T-cell (primary cell): ENCODE data around the gene FBXL16. TPM values are rescaled to one million over a fixed set of nuclear protein-coding genes. Genes with fewer than 3 reads are reported as not detected.

Experiments
- ATAC-seq, 4 experiments: fragments of 200-7000 bp in 3 of 4; fragments of 150-1000 bp in 1 of 4; cut with Tn5 transposase; replicated peaks in 1 of 4; 1 replicate in 3 of 4; 2 replicates in 1 of 4; pipeline ENCODE4 v1.10.0; 2021; ENCODE audit warnings: moderate library complexity in 3 of 4, mild to moderate bottlenecking in 2 of 4, moderate number of reproducible peaks in 1 of 4
- CTCF ChIA-PET, 2 donors: fragments of 300-600 bp; sonication (Branson Sonifier 250); formaldehyde crosslinking; loops; one replicate each; lab custom pipeline; 2022; ENCODE audit warnings: antibody characterized with exemption in 2 of 2; lab: Charles Lee
- POLR2A ChIA-PET, 2 donors: fragments of 300-600 bp; sonication (Branson Sonifier 250); formaldehyde crosslinking; loops; one replicate each; lab custom pipeline; 2022; ENCODE audit warnings: antibody characterized with exemption in 2 of 2; lab: Charles Lee
- DNase-seq, 35 experiments: peaks; one replicate each; pipeline versions ENCODE4 v3.0.0 to v3.0.0-alpha.2; 2013 to 2023
- H3K27ac ChIP-seq: one replicate; pipeline ENCODE4 v1.5.1; 2013; ENCODE audit warnings: low read length
- H3K27me3 ChIP-seq, 2 experiments: replicated peaks in 1 of 2; 1 replicate in 1 of 2; 2 replicates in 1 of 2; pipeline versions ENCODE4 v1.6.1 to v1.7.0; 2013; ENCODE audit warnings: low read length in 1 of 2, mixed read lengths in 1 of 2; ENCODE audit not compliant: control insufficient read depth in 2 of 2, insufficient read depth in 2 of 2; ENCODE audit errors: extremely low read depth in 1 of 2
- H3K36me3 ChIP-seq, 2 donors: 1 replicate in 1 of 2; 2 replicates in 1 of 2; pipeline versions ENCODE4 v1.6.1 to v1.7.0; 2013; ENCODE audit warnings: low read length in 1 of 2; ENCODE audit not compliant: control insufficient read depth in 2 of 2, insufficient read depth in 1 of 2; ENCODE audit errors: extremely low read depth in 1 of 2
- H3K4me1 ChIP-seq, 2 experiments: 1 replicate in 1 of 2; 2 replicates in 1 of 2; pipeline versions ENCODE4 v1.6.1 to v1.7.0; 2013; ENCODE audit warnings: low read length in 2 of 2, mixed read lengths in 1 of 2; ENCODE audit not compliant: insufficient read depth in 2 of 2, control insufficient read depth in 1 of 2; ENCODE audit errors: extremely low read depth in 1 of 2
- H3K4me3 ChIP-seq, 2 donors: 1 replicate in 1 of 2; 2 replicates in 1 of 2; pipeline versions ENCODE4 v1.5.1 to v1.7.0; 2013; ENCODE audit warnings: mild to moderate bottlenecking in 2 of 2, low read length in 1 of 2, moderate library complexity in 1 of 2; ENCODE audit not compliant: control insufficient read depth in 1 of 2; ENCODE audit errors: extremely low read depth in 1 of 2
- H3K9me3 ChIP-seq: 2 replicates; pipeline ENCODE4 v1.7.0; 2013
- H3K27ac Mint-ChIP-seq, 2 donors: one replicate each; pipeline ENCODE4 v1.8.0; 2020 to 2021; ENCODE audit warnings: mild to moderate bottlenecking in 2 of 2, mixed read lengths in 2 of 2
- H3K27me3 Mint-ChIP-seq, 2 donors: one replicate each; pipeline ENCODE4 v1.8.0; 2021 to 2022; ENCODE audit warnings: mixed read lengths in 2 of 2
- H3K36me3 Mint-ChIP-seq: one replicate; pipeline ENCODE4 v1.8.0; 2021; ENCODE audit warnings: mixed read lengths
- H3K4me1 Mint-ChIP-seq, 3 donors: one replicate each; pipeline ENCODE4 v1.8.0; 2020 to 2022; ENCODE audit warnings: mixed read lengths in 3 of 3, mild to moderate bottlenecking in 1 of 3
- H3K4me3 Mint-ChIP-seq, 3 donors: one replicate each; pipeline ENCODE4 v1.8.0; 2020 to 2022; ENCODE audit warnings: mild to moderate bottlenecking in 3 of 3, mixed read lengths in 3 of 3, moderate library complexity in 3 of 3
- H3K9me3 Mint-ChIP-seq, 3 donors: one replicate each; pipeline ENCODE4 v1.8.0; 2020 to 2022; ENCODE audit warnings: mixed read lengths in 3 of 3
- WGBS: methylation state at CpG from one replicate; pipeline ENCODE4 v1.1.5; 2013; ENCODE audit warnings: missing lambda C conversion rate; ENCODE audit not compliant: insufficient coverage; 5-methylcytosine and 5-hydroxymethylcytosine counted together
- total RNA-seq, 35 experiments: library from RNA in 6 of 35; stranded (reverse) in 6 of 35; fragments of 120-200 nt in 1 of 35; gene quantifications; one replicate each; pipeline versions ENCODE4 v1.2.1 to v1.2.4 and lab custom pipeline; 2013 to 2026

Gene FBXL16
- total RNA-seq, 5 donors from 2014 or later (not counting 1 experiment from before 2014, with no cell fraction given): 16.4 to 65.5 (median 50.2) TPM

DNA sequence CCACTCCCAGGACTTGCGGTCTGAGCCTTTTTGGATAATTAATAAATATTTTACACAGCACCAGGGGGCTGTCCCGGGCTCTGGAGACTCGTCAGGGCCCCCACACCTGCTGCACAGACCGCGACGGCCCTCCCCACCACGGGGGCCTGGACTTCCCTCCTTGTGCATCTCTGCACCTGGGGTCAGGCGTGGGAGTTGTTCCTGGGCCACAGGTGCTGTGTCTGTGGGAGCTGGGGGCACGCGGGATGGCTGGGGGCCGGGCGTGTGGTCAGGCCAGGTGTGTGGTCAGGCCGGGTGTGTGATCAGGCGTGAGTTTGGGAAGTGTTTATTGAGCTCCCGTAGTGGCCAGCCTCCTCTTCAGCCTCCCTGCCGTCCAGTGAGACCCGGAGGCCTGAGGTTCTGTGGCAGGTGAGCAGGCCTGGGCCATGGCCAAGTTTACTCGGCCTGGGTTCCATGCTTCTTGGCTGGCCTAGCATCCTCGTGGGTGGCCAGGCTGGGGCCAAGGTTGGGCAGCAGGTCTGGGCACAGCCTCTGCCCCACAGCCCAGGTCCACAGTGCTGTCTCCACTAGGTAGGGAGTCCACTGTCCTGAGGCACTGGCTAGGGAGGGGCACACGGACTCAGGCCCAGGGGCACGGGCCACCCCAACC is 27.3 kb downstream of the FBXL16 start:
- Histone ChIP-seq H3K27ac (no peak overlapping the region), H3K4me1 (peaks cover 0 to 69% of the 10 kb centered on the region in 2 experiments), H3K4me3 (no peak overlapping the region), H3K36me3 (peaks cover 7 to 20% of the 10 kb centered on the region in 2 donors), H3K9me3 (no peaks in the 10 kb centered on the region), H3K27me3 (peaks cover 0 to 25% of the 10 kb centered on the region in 2 experiments)
- DNase-seq (no peak), ATAC-seq (no peak)
- H3K4me1 Mint-ChIP-seq: peaks cover 12 to 41% (median 40%) of the 10 kb centered on the region in 3 donors
- WGBS: 83% methylated on average over 10 of the region's 21 CpGs
- peak overlapping the region in 1 of 3 donors; percentile 77 for H3K4me3 Mint-ChIP-seq
- ChIA-PET POLR2A (interaction anchor here in 1 of 2 donors (0.6 kb wide), 1 partner anchor 293 kb away, joined by 4 read pairs; no protein-coding TSS in a partner anchor), CTCF (no interaction called here)
- H3K9me3 Mint-ChIP-seq: no peaks in the 10 kb centered on the region
- peaks cover 4% of the 10 kb centered on the region for H3K36me3 Mint-ChIP-seq
- no peak overlapping the region for H3K27ac Mint-ChIP-seq
- H3K27me3 Mint-ChIP-seq: peaks cover 0 to 6% of the 10 kb centered on the region in 2 donors

DNA sequence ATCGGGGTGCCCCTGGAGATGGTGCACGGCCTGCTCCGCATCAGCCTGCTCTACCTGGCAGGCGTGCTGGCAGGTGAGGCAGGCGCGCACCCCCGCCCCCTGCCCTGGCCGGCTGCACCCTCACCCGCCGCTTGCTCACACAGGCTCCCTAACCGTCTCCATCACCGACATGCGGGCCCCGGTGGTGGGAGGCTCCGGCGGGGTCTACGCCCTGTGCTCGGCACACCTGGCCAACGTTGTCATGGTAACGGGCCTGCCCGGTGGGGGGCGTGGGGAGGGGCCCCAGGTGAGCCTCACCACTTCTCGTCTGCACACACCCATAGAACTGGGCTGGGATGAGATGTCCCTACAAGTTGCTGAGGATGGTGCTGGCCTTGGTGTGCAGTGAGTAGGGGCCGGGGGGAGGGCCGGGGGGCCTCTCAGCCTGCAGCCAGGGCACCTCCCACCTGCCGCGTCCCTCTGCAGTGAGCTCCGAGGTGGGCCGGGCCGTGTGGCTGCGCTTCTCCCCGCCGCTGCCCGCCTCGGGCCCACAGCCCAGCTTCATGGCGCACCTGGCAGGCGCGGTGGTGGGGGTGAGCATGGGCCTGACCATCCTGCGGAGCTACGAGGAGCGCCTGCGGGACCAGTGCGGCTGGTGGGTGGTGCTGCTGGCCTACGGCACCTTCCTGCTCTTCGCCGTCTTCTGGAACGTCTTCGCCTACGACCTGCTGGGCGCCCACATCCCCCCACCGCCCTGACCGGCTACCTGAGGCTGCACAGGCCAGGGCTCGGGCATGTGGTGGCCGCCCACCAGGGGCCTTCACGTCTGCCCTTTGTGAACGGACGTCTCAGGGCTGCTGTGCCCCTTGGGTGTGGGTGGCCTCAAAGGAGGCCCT is 28.0 kb downstream of the FBXL16 start:
- ChIA-PET CTCF (no interaction called here), POLR2A (no interaction called here)
- peaks cover 0 to 61% of the 10 kb centered on the region in 2 experiments for H3K4me1 ChIP-seq
- peaks cover 0 to 25% of the 10 kb centered on the region in 2 experiments for H3K27me3 ChIP-seq
- H3K9me3 ChIP-seq: no peaks in the 10 kb centered on the region
- peaks cover 14 to 16% of the 10 kb centered on the region in 2 donors for H3K36me3 ChIP-seq
- no peak overlapping the region for H3K4me3 ChIP-seq
- Mint-ChIP-seq H3K4me1 (peaks cover 11 to 35% (median 35%) of the 10 kb centered on the region in 3 donors), H3K9me3 (no peaks in the 10 kb centered on the region), H3K4me3 (peak overlapping the region in 1 of 3 donors; percentile 45), H3K27me3 (peaks cover 0 to 6% of the 10 kb centered on the region in 2 donors), H3K27ac (no peak overlapping the region), H3K36me3 (peaks cover 7% of the 10 kb centered on the region)
- DNase-seq: no peak
- H3K27ac ChIP-seq: no peak overlapping the region
- ATAC-seq: no peak
- 79% methylated on average over 43 of the region's 57 CpGs for WGBS

DNA sequence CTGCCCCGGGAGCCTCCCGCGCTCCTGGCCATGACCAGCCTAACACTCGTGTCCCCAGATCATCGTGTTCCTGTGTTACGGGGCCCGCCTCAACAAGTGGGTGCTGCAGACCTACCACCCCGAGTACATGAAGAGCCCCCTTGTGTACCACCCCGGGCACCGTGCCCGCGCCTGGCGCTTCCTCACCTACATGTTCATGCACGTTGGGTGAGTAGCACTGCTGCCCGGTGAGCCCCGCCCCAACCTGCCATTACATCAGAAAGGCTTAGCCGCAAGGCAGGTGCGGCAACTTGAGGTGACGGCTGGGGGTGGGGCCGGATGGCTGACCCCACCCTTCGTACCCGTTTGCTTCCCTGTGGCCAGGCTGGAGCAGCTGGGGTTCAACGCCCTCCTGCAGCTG is 28.7 kb downstream of the FBXL16 start:
- Mint-ChIP-seq H3K4me3 (peak overlapping the region in 2 of 3 donors; percentile 6 to 45), H3K4me1 (peaks cover 7 to 31% (median 30%) of the 10 kb centered on the region in 3 donors), H3K9me3 (no peaks in the 10 kb centered on the region), H3K27ac (no peak overlapping the region), H3K36me3 (peaks cover 4% of the 10 kb centered on the region), H3K27me3 (peaks cover 0 to 6% of the 10 kb centered on the region in 2 donors)
- ATAC-seq: no peak
- Histone ChIP-seq H3K27me3 (peaks cover 0 to 25% of the 10 kb centered on the region in 2 experiments), H3K36me3 (peaks cover 12 to 16% of the 10 kb centered on the region in 2 donors), H3K9me3 (no peaks in the 10 kb centered on the region), H3K4me3 (no peak overlapping the region), H3K27ac (no peak overlapping the region), H3K4me1 (peaks cover 0 to 56% of the 10 kb centered on the region in 2 experiments)
- peak in 8 of 35 experiments; percentile 27 to 48 (median 38) for DNase-seq
- ChIA-PET POLR2A (no interaction called here), CTCF (no interaction called here)
- 80% methylated on average over 23 of the region's 23 CpGs for WGBS

DNA sequence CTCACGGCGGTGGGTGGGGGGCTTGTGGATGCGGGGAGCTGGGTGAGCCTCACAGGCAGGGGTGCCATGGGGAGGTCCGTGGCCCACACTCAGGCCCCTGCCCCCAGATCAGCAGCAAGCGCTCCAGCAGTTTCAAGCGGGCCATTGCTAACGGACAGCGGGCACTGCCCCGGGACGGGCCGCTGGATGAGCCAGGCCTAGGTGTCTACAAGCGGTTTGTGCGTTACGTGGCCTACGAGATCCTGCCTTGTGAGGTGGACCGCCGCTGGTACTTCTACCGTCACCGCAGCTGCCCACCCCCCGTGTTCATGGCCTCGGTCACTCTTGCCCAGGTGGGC is 29.1 kb downstream of the FBXL16 start:
- Mint-ChIP-seq H3K4me3 (peak overlapping the region in 1 of 3 donors; percentile 45), H3K9me3 (no peaks in the 10 kb centered on the region), H3K36me3 (peaks cover 4% of the 10 kb centered on the region), H3K27me3 (peaks cover 0 to 6% of the 10 kb centered on the region in 2 donors), H3K27ac (no peak overlapping the region), H3K4me1 (peaks cover 7 to 27% (median 26%) of the 10 kb centered on the region in 3 donors)
- ATAC-seq (no peak), DNase-seq (no peak)
- Histone ChIP-seq H3K4me1 (peaks cover 0 to 52% of the 10 kb centered on the region in 2 experiments), H3K36me3 (peaks cover 9 to 15% of the 10 kb centered on the region in 2 donors), H3K4me3 (no peak overlapping the region), H3K27me3 (peaks cover 0 to 25% of the 10 kb centered on the region in 2 experiments), H3K27ac (no peak overlapping the region), H3K9me3 (no peaks in the 10 kb centered on the region)
- POLR2A ChIA-PET: interaction anchor here in 1 of 2 donors (0.6 kb wide), 1 partner anchor 19 kb away, joined by 6 read pairs; no protein-coding TSS in a partner anchor
- CTCF ChIA-PET: no interaction called here
- 94% methylated on average over 21 of the region's 21 CpGs for WGBS

DNA sequence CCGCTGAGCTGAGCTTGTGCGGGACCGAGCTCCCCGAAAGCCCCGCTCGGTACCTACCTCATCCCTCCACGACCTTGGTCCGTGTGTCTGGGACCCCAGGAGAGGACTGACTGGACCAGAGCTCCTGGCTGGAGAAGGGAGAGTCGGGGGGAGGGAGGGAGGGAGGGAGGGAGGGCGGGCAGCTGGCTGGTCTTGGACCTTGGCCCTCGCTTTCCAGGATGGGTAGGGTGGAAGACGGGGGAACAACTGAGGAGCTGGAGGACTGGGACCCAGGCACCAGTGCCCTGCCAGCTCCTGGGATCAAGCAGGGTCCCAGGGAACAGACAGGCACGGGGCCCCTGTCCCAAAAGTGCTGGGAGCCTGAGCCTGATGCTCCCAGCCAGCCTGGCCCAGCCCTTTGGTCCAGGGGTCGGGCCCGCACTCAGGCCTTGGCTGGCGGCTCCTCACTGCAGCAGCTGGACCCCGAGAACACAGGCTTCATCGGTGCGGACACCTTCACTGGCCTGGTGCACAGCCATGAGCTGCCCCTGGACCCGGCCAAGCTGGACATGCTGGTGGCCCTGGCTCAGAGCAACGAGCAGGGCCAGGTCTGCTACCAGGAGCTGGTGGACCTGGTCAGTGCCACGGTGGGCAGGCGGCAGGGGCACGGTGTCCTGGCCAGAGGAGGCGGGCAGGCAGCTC is 29.6 kb downstream of the FBXL16 start:
- H3K4me3 Mint-ChIP-seq: no peak overlapping the region
- H3K27ac ChIP-seq: no peak overlapping the region
- peaks cover 0 to 47% of the 10 kb centered on the region in 2 experiments for H3K4me1 ChIP-seq
- peaks cover 0 to 6% of the 10 kb centered on the region in 2 donors for H3K27me3 Mint-ChIP-seq
- no peaks in the 10 kb centered on the region for H3K9me3 Mint-ChIP-seq
- 88% methylated on average over 14 of the region's 25 CpGs for WGBS
- ATAC-seq (no peak), DNase-seq (no peak)
- ChIA-PET CTCF (no interaction called here), POLR2A (interaction anchor here (0.6 kb wide), 2 partner anchors 19 to 1544 kb away, joined by 6 to 8 read pairs; no protein-coding TSS in a partner anchor)
- H3K36me3 Mint-ChIP-seq: peaks cover 6% of the 10 kb centered on the region
- H3K4me1 Mint-ChIP-seq: peaks cover 7 to 22% (median 21%) of the 10 kb centered on the region in 3 donors
- H3K4me3 ChIP-seq: peak overlapping the region in 1 of 2 donors; percentile 23
- H3K36me3 ChIP-seq: peaks cover 10 to 18% of the 10 kb centered on the region in 2 donors
- H3K9me3 ChIP-seq: no peaks in the 10 kb centered on the region
- H3K27me3 ChIP-seq: peaks cover 0 to 25% of the 10 kb centered on the region in 2 experiments
- H3K27ac Mint-ChIP-seq: no peak overlapping the region
